Stimulated activated CD4-positive, alpha-beta T cell treated with anti-CD3 and anti-CD28 coated beads, Interleukin-4, amount 100 ng/mL, for 48 hours (primary cell): ENCODE results near the gene POLR3B.

Source experiments
- DNase-seq, 2 donors: peaks; one replicate each; pipeline ENCODE4 v3.0.0-alpha.2; 2020; ENCODE audit warnings: low read depth in 2 of 2

The POLR3B gene

GRCh38 chr12:106551410-106551809, 193.9 kb downstream of the POLR3B start:
- no peak for DNase-seq

- DNase-seq = no peak
Measured at GRCh38 chr12:106552228-106552627, 194.7 kb downstream of the POLR3B start.
